Subcutaneous adipose tissue (tissue), 4 donors: ENCODE measurements around the gene IDI1. TPM values are rescaled to one million over a fixed set of nuclear protein-coding genes. Genes with fewer than 3 reads are reported as not detected.

ENCODE experiments used
- total RNA-seq, 4 donors: library from RNA; depleted of rRNA; stranded (reverse); fragments of >200 nt; gene quantifications; one replicate each; pipeline ENCODE4 v1.1.0, GENCODE V29; 2016
- TF ChIP-seq, protein P1 (sequence below): fragments of 450-650 bp; IDR thresholded peaks from one replicate; pipeline ENCODE4 v1.5.1; 2016; ENCODE audit warnings: low read depth, mild to moderate bottlenecking, control low read depth, antibody characterized with exemption, moderate library complexity

The IDI1 gene
- total RNA-seq, 4 donors from 2014 or later: 42.7 to 74.5 (median 55.2) TPM

DNA sequence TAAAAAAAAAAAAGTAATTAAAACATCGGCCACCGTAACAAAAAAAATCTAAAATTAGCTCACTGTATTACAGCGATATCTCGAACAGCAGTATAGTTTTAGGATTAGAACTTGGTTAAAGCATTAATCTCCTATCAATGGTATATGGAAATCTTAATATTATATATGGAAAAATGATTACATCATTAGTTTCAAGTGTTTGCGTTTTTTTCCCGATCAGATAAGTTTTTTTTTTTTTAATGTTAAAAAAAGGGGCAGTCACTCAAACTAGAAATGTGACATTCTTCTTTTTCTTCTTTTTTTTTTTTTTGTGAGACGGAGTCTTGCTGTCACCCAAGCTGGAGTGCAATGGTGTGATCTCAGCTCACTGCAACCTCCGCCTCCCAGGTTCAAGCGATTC, 7.4 kb downstream of the IDI1 start:
- TF ChIP-seq, protein P1, sequence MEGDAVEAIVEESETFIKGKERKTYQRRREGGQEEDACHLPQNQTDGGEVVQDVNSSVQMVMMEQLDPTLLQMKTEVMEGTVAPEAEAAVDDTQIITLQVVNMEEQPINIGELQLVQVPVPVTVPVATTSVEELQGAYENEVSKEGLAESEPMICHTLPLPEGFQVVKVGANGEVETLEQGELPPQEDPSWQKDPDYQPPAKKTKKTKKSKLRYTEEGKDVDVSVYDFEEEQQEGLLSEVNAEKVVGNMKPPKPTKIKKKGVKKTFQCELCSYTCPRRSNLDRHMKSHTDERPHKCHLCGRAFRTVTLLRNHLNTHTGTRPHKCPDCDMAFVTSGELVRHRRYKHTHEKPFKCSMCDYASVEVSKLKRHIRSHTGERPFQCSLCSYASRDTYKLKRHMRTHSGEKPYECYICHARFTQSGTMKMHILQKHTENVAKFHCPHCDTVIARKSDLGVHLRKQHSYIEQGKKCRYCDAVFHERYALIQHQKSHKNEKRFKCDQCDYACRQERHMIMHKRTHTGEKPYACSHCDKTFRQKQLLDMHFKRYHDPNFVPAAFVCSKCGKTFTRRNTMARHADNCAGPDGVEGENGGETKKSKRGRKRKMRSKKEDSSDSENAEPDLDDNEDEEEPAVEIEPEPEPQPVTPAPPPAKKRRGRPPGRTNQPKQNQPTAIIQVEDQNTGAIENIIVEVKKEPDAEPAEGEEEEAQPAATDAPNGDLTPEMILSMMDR: no peak

DNA sequence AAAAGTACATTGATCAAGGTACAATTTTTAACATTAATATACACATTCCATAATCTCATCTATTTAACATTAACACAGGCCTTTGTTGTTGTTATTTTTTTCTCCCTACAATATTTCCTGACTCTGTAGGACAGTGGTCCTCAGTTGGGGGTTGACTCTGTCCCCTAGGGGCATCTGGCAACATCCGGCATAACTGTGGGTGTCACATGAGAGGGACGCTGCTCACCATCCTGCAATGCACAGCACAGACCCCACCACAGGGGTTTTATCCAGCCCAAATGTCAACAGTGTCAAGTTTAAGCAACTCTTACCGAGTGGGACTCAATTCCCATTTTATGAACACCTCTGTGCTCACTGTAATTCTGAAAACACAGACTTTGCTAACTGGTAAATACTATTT, 8.8 kb downstream of the IDI1 start:
- TF ChIP-seq, protein P1: no peak

DNA sequence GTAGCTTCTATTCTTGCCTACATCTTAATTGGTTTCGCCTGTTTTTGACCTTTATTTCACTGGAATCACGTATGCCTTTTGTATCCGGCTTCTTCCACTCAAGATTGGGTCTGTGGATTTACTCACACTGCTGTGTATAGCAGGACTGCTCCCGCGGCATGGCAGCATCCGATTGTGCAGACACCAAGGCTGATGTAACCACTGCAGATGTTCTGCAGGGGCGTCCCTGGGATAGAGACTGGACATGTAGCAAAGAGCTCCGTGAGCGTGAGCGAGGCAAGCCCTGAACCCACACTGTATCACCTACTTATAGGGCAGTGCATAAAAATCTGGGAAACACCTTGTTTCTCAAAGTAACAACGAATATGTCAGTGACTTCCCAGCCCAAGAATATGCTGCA, 11.8 kb downstream of the IDI1 start:
- TF ChIP-seq, protein P1: no peak

DNA sequence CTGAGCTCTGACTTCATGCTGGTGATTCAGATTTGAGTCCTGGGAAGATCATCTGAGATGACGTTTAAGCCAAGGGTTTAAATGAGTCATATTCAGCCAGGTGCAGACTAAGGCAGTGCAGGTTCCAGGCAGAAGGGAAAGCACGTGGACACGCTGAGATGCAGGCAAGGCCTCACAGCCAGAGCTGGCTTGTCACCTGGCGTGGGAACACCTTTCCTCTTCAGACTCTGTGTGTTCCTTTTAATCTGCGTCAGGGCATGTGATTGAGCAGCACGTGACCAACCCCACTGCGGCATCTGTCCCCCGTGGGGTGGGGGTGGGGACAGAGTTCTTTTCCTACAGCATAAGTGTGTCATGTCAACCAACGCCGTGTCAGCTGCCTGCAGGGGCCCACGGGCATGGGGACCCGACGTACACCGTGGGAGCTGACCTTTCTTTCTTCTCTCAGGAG, 12.6 kb downstream of the IDI1 start:
- TF ChIP-seq, protein P1: no peak

DNA sequence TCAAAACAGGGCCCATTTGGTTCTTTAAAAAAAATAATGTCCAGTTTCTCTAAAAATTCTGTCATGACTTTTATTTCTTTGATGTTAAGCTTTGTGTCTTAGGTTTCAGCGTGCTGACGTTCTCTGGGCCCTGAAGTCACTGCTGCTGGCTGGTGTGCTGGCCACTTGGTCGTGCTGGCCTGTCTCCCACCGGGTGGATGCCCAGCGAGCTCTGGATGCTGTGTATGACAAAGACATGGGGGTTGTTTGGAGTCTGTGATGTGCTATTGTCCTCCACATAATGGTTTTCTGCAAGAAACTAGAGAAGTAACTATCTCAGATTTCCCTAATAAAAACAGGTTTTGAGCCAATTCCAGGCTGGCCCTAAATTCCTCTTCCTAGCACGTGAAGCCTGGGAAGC, 13.7 kb downstream of the IDI1 start:
- TF ChIP-seq, protein P1: no peak

DNA sequence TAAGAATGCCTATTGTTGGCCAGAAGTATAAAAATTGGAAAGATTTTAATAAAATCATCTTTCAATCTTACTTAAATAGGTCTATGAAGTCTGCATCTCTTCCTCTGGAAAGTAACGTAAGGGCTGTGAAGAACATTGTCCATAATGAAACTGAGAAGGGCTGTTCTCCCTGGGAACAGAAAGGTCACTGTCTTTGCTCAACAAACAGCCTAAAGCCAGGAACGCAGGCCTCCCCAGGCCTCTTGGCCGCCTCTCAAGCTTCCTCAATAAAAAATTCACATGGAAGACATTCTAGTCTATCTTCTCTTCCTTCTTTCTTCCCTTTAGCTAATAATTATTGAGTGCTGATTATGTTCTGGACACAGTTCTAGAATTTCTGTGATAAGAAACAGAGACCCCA, 14.2 kb downstream of the IDI1 start:
- TF ChIP-seq, protein P1: no peak

DNA sequence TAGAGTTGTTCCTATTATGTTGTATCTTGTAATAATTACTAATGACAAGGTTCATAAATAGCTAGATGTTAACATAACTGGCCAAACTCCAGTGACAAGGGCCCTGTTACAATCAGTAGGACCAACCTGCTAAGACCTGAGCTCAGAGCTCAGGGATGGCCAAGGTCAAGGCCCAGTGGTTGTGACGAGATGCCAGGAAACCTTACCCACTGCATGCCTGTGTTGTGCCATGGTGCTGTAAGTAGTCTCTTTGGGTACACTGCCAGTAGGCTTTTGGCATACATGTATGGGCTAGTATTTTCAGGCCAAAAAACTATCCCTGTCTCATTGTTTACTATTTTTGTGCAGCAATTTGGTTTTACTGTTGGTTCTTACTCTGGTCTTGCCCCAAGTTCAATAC, 15.3 kb downstream of the IDI1 start:
- TF ChIP-seq, protein P1: no peak
